Activated CD8-positive, alpha-beta memory T cell treated with anti-CD3 and anti-CD28 coated beads, Interleukin-2, amount 50 U/mL, for 1 hour (primary cell): ENCODE results near the gene C1QTNF5.

ENCODE experiments used
- DNase-seq: peaks from one replicate; pipeline ENCODE4 v3.0.0-alpha.2; 2020; ENCODE audit errors: extremely low read depth

The C1QTNF5 gene

DNA sequence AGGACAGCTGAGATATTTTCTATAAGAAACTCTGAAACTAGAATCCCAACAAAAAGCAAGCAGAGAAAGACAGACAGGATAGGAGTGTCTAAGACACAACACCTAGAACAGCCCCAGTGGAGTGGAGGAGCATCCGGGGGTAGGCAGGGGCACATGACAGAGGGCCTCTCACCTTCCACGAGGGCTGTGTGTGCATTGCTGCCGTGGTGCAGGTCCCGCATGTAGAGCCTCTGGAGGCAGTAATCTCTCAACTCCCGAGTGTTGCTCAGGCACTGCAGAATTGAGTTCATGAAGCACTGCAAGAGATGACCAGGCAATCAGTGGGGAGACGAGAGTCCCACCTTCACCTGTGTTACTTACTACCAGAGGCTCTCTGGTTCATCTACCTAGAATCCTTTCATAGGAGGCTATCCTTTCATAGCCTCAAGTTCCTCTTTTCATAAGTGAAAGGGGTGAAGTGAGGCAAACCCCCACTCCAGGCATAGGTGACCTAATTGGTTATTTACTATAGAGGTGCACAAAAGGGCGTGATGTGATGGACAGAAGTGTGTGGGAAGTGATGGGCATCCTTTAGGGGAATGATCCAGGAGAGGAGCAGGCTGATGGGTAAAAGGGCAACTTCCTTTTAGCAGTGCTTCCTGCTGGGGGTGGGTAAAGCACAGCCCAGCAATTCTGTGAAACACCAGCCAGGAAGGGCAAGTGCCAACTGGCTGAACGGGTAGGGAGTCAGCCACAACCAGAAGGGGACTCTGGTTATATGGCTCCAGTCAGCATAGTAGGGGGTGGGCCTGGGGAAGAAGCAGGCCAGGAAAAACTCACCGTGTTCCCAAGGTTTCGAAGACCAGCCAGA, 18.9 kb upstream of the C1QTNF5 start:
- no peak for DNase-seq

DNA sequence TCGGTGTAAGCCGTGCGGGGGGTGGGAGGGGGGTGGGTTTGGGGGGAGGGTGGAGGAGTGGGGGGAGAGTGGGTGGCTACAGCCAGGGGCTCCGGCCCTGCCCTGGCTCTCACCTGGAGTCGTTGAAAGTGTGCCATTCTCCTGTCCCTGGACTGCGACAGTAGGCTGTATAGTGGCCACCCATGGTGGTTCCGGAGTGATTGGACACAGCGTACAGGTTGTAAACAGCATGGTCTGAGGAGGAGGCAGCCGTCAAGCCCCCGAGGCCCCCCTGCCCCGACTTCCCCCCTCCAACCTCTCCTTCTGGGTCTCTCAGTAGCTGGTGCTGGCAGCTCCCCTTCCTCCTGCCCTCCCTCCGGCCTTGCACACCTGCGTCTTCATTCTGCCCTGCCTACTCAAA, 16.4 kb upstream of the C1QTNF5 start:
- DNase-seq, result no peak

DNA sequence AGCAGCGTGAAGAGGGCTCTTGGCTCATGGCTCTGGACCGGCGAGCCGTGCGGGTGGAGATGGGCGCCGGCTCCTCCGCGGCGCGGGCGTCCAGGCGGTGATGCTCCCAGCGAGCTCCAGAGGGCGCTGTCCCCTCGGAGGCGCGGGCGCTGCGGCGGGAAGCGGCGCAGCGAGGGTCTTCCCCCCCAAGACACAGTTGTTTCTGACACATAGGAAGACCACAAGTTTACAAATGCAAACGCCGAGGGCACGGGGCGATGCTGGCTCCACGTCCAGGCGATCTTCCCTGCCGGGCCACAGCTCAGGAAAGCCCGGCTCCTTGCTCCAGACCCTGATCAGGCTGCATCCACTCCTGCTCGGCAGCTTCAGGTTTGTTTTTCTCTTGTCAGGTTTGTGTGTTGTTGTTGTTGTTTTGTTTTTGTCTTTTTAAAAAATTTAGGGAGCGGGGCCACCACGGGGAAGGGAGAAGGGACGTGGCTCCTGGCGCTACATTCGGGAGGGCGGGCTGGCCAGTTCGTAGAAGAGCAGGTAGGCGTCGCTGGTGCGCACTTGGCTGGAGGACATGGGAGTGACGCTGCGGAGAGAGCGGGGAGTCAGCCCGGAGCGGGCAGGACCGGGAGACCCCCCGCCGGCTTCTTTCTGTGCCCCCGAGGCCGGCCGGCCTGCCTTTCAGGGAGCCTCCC, 15.8 kb upstream of the C1QTNF5 start:
- DNase-seq, result no peak

DNA sequence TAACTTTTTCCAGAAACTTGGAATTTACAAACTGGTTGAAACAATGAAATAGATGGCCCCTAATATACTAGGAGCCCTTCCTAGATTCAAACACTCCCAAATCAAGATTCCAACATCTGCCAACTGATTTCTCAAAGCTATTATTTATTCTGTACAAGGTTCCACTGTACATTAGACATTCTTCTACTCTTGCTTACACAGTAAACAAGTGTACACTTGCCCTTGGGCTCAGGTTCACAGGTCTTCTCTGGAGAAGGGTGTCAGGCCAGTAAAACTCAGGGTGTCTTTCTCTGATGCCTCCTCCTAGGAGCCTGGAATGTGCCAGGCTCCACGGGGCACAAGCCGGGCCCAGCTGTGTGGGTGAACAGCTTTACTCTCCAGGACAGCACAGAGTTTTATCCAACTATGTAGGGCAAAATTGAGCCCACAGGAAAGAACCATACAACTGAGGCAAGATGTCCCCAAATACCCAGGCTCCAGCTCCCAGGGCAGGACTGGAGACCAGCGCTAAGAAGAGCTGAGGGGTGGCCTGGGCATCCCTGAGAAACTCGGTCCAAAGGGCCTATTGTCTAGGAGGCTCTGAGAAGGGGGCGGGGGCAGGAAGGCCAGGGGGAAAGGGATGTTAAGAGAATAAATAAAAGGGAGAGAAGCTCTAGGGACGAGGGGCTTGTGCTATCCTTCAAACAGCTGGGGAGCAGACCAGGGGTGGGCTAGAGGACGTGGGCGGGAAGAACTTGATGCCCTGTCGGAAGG, 14.6 kb upstream of the C1QTNF5 start:
- no peak for DNase-seq

DNA sequence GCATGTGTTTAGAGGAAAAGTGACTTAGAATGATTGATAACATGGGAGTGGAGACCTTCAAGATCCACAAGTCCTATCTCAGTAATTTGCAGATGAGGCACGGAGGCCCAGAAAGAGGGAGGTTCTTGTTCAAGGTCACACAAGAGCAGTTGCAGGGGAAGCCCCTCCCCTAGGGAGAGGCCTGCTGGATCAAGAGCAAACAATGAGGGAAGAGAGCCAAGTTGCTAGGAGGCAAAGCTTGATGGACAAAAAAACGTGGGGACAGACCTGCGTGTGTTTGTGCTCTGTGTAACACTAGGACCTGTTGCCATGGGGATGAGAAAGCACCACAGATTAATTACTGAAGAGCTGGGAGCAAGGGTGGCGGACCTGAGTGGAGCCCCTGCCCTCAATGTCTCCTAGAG, 12.2 kb upstream of the C1QTNF5 start:
- DNase-seq, result no peak

DNA sequence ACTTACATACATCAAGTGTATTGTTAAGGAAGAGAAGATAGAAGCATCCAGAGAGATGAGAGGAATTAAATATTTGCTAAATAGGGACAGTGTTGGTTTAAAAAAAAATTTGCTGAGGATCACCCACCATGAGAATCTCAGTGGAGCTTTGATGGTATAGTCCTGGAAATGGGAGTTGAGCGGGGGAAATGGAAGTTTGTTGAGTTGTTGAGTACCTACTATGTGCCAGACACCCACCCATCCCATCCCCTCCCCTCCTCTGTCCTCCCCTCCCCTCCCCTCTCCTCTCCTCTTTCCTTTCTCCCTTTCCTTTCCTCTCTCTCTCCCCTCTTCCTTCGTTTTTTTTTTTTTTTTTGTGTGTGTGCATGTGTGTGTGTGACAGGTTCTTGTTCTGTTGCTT, 10.5 kb upstream of the C1QTNF5 start:
- DNase-seq, result no peak

DNA sequence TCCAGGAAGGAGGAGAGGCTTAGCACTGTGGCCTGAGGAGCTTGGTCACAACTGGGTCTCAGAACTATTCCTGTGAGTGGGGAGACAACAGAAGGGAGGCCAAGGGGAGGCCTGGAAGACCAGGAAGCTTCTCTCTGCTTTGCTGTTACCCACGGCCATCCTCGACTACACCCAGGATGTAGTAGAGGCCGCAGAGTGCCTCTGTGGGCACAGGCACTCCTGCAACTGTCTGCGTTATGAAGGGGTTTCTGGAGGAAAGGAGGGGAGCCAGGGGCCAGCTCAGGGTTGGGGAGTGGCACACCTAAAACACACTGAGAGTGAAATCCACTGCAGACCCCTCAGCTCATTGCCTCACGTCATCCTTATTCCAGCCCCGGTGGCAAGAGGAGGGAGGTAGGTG, 9.6 kb upstream of the C1QTNF5 start:
- no peak for DNase-seq

DNA sequence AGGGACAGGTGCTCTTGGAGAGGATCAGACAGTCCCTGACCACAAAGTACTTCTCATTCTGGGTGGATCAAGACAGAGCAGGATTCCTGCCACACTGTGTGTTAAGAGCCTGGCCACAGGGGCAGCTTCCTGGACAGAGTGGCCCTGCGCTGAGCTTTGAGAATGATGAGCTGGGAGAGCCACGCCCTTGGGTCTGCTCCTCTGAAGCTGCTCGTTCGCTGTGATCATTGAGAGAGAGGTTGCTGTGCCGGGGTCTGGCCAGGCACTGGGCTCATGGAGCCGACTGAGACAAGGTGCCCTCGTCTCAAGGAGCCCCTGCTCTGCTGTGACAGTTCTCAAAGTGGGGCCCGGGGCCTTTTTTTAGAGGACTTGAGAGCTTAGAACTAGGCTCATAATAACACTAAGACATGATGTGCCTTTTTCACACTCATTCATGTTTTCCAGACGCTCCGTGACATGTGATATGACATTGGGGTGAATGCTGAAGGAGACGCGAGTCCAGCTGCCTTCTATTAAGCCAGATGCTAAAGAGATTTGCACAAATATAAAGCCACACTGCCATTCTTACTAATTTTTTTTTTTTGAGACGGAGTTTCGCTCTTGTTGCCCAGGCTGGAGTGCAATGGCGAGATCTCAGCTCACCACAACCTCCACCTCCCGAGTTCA, 7.4 kb upstream of the C1QTNF5 start:
- no peak for DNase-seq

DNA sequence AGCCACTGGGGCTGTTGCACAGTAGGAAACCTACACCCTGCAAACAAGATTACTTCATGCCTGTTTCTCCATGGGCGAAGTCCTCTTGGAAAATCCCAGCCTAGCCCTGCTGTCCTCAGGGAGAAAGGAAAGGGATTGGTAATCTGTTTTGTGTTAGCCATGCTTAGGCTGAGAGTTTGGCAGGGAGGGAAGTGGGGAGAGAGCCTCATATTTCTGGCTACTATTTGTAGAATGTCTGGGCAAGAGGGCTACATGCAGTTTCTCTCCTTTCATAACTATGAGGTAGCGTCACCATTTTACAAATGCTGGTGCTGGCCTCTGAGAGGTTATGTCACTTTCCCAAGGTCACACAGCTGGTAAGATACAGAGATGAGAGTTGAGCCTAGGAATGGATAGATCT, 6.6 kb upstream of the C1QTNF5 start:
- no peak for DNase-seq

DNA sequence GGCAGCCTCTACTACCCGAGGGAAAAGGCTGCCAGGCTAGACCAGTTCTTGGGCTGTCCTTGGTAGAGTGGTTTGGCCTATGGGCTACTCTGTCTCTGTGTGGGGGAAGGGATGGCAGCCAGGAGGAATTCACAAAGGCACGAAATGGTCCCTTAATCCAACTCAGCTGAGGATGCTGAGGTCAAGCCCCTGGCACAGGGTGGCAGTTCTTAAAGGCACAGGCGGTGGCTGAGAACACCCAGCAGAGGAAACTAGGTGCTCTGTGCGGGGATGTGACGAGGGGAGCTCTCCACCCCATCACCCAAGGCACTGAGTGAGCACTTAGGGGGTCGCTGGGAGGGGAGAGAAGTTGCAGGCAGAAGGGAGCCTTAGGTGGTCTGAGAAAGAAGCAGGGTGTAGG, 5.9 kb upstream of the C1QTNF5 start, which contains the start of gene MFRP:
Gene MFRP (minus strand): TSS at position 101 of the 400 bp plus-strand sequence. CDS start 192 bp downstream, outside the sequence.
- no peak for DNase-seq

DNA sequence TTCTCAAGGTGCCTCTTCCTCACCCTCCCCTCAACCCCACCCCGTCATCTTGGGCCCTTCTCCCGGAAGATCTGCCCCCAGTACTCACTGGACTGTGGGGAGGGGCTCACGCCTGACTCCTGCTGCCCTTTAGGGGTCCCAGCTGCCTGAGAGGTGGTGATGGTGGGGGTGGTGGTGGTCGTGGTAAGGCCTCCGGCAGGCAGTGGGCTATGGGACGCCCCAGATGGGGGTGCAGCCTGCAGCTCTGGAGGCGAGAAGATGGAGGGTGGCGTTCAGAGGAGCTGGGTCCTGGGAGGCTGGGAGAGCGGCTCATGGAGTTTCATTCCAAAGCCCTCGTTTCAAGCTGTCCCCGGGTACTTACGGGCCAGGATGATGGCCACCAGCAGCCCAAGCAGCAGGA, 5.0 kb upstream of the C1QTNF5 start:
- DNase-seq, result no peak

DNA sequence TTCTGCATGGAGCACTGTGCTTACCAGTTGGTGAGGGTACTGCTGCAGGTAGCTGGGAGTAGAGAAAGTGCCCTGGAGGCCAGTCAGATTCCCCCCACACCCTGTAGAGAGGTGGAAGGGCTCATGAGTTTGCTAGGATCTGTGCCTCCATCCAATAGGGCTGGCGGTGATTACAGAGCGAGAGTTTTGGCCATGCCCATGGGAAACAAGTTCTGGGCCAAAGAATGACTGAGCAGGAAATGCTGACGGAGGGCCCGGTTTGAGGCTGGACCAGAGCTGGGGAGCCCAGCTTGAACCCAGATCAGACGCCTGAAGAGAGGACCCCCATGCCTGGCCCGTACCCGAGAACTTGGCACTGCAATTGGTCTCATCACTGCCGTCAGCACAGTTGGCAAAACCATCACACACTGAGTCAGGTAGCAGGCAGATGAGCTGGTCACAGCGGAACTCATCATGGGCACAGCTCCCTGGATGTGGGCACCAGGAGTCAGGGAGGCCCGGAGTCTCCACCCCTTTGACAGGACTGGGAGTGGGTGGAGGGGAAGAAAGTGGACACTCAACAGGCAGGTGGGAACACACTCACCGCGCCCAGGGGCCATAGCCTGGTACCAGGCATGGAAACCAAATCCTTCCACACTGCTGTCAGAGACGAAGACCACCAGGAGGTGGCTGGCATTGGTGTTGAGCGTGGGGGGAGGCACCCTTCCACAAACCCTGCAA, 3.8 kb upstream of the C1QTNF5 start:
- DNase-seq, result no peak

DNA sequence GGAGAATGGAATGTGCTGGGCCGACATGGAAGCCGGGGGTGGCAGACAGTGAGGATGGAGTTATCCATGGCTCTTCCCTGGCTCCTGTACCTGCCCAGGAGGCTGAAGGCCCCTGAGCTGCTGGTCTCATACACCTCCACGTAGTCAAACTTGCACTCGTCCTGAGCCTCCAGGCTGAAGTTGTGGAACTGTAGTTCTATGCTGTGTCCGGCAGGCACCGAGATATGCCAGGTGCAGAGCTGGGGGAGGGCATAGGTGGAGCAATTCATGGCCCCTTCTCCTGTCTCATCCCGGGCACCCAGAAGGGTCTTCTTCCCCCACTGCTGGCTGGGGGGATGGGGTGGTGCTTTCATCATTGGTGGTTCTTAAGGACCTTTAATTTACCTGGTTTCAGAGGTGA, 3.0 kb upstream of the C1QTNF5 start:
- no peak for DNase-seq

DNA sequence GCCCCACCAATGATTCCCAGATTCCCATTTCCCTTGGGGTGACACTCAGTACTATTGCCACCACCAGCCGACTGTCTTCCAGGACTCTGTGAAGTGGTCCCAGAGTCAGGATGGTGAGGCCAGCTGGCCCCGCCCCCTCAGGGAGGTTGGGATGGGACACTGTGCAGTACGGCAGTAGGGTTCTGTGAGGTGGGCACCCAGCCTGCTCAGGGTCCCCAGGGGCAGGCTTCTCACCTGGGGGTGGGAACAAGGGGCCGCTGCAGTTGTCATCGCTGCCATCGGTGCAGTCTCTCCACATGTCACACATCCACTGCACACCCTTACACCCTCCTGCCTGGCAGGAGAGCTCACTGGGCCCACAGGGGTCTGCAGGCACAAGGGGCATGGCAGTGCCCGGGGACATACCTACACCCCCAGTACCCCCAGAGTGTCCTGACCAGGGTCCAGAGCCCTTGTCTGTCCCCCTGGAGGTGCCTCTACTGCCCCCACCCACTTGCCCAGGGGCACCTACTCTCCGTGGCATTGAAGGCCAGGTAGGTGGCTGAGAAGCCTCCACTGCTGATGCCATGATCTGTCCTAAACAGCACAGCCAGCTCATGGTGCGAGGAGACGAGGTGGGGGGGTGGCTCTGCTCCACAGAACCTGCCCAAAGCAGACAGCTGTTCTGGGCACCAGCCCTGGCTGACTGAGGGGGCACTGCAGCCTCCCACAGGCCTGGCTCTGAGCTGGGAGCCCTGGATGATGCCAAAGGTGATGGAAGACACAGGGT, 1.9 kb upstream of the C1QTNF5 start:
- DNase-seq, result no peak

DNA sequence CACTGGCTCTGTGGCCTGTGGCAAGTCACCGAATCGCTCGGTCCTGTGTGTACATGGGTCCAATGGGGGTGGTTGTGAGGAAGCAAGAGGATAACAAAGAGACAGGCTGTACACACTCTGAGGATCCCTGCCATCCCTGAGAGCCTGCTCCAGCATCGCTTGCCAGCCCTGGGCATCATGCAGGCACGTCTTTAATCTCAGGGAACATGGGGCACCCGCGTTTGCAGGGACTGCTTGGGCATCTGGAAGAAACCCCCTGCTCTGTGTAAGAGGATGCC, 1.3 kb upstream of the C1QTNF5 start:
- DNase-seq, result no peak

DNA sequence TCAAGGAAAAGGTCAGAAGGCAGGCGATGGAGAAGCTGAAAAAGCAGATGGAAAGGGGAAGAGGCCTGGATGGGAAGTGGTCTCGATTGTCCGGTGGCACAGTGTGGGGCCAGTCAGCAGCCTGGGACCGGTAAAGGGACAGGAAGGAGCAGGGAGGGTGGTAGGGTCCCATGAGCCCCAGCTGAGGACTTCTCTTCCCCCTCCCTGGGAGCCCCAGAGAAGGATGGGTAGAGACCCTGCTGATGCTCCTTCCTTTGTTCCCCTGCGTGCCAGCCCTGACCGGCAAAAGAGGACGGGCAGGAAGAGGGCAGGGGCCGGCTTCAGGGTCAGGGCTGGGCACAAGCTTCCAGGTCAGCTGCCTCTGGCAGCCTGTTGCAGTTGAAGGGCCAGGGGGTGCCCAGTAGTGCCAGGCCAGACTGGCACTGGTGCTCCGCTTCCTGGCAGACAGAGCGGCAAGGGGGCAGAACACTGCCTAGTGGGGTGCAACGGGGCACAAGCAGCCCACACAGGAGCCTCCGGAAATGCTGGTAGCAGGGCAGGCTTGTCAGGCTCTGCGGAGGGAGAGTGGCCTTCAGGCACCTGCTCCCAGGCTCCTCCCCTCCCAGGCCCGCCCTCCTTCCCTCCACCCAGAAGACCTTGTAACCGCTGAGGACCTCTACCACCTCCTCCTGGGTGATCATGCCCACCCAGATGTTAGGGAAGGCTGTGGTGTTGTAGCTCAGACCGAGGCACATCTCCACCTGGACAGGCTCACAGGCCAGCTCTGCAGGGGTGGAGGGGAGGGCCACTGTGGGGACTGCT, 739 bp upstream of the C1QTNF5 start:
- DNase-seq, result no peak

DNA sequence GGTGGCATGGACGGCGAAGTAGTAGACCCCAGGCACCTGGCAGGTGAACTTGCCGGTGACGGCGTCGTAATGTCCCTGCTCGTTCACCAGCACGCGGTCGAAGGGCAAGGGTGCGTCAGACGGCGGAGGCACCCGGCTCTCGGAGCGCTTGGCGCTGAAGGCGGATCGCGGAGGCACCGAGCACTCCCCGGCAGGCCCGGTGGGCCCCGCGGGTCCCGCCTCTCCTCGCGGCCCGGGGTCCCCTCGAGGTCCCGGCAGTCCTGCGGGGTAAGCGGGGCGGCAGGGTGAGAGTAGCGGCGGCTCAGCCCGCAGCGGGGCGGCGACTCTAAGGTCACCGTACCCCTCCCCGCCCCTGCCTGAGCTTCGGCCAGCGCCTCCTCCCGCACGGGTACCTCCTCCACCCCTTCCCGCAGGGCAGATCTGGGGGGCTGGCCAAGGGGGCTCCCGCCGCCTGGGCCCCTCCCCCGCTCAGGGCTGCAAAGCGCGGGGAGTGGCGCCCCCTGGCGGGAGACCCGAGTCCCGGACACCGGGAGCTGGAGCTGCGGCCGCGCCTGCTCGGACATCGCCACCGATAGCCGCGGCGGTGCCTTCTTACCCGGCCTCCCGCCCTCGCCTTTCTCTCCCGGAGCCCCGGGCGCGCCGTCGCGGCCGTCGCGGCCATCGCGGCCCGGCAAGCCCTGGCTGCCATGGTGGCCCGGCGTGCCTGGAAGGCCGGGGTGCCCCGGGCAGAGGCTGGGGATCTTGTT, 921 bp downstream of the C1QTNF5 start:
- no peak for DNase-seq

DNA sequence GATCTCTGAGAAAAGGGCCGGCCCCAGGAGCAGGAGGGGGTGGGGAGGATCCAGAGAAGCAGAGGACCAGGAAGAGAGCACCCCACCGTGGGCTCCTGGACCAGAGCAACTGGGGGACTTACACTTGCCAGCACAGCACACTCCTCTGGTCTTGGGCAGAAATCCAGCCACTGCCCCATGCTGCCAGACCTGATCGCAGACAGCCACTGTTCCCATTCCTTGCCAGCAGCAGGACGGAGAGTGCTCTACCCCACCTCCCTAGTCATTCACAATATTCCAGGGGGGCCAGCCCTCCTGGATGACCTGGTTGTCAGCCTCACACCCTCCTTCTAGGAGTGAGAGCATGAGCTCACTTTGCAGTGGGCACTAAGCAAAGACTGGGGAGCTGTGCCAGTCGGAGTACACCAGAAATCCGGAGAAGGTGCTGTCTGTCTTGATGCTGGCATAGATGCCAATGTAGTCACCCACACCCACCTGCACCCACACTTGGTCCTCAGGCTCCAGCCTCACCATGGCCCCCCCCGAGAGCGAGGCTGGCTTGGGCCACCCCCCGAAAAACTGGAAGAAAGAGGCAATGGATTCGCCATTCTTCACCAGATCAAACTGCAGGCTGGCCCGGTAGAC, 1.6 kb downstream of the C1QTNF5 start:
- DNase-seq, result no peak
